IPS DF 4.7 (cell line): ENCODE measurements around the gene SPI1.
"Not testable (repeated sequence)": the region's sequence is repeated elsewhere in the genome, so short reads cannot be mapped to it uniquely, and the experiment has no call there.

Source experiments
- DNase-seq: peaks from one replicate; pipeline ENCODE4 v3.0.0-alpha.2; 2013; ENCODE audit warnings: low spot score; ENCODE audit errors: extremely low read depth

Gene SPI1

DNA sequence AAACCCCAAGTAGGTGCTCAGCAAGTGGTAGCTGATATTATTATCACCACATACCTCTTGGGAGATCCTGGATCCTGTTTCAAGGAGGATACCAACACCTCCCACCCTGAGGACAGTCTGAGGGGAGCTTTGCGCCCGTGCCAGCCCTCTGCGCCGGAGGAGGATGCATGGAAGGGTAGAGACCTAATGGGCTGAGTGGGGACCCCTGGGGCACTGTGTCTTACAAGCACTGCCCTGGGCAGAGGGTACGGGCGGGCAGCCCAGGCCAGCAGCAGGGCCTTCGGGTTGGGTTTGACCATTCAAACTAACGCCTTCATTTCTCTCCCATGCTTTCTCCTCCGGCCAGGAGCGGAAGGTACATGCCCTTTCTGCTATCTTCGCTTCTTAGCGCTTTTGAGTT, 52.1 kb downstream of the SPI1 start:
- DNase-seq = no peak

DNA sequence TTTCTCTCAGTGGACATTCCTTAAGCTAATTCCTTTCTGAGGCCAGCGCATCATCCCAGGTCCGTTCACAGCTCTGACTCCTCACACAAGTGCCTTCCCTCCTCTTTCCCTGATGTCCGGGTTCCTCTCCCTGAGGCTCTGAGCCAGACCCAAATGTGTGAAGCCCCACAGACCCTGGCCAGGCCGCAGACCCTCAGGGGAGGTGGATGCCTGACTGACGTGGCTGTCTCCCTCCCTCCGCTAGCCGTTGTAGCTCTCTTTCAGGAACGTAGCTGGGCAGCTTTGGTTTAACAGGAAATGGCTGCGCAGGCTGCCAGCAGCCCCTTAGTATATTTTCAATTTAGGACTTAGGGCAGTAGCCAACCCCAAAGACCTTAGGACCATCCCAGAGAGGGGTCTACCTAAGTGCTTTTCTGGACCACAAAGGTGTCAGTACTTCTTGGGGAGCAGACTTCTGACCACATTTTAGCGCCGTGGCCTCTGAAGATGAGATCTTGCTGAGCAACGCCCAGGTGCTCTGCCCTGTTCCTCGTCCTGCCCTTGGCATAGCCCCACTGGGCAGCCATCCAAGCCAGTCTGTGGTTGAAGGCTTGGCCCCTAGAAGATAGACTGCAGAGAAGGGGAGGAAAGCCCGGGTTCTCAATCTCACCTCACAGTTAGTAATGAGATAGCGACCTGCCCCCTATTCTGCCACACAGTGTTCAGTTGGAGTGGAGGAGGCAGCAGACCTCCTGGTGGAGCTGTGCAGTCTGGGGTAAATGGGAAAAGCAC, 52.9 kb downstream of the SPI1 start:
- DNase-seq = no peak

DNA sequence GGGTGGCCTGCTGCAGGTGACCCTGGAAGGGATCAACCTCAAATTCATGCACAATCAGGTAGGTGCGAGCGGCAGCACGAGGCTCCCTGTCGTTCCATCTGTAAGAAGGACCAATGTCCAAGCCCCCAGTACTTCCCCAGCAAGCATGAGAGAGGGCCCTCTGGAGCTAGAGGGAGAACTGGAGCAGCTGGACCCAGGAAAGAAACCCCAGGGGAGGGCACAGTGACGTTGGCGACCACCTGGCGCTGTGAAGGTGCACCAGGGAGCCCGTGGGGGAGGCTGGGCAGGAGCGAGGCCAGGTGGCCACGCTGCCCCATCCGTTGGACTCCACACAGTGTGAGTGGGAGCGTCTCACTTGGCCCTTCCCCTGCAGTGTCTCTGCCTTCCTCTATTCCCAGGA, 53.8 kb downstream of the SPI1 start:
- DNase-seq = no peak

DNA sequence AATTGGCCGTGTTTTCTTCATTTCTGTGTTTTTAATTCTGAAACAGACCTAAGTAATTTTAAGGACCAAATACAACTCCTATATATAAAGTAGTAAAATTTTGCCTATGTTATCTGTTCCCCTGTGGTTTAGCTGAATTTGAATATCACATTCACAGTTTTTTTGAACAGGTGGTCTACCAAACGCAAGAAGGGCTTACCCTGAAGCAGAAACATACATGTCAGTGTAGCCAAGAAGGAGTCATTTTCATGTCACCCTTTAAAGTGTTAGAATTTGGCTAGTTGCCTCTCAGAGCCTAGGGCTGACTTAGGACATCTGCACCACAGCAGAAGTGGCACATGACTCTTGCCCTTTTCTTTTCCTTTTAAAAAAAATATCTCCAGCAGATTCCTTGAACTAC, 60.2 kb downstream of the SPI1 start:
- no peak for DNase-seq

DNA sequence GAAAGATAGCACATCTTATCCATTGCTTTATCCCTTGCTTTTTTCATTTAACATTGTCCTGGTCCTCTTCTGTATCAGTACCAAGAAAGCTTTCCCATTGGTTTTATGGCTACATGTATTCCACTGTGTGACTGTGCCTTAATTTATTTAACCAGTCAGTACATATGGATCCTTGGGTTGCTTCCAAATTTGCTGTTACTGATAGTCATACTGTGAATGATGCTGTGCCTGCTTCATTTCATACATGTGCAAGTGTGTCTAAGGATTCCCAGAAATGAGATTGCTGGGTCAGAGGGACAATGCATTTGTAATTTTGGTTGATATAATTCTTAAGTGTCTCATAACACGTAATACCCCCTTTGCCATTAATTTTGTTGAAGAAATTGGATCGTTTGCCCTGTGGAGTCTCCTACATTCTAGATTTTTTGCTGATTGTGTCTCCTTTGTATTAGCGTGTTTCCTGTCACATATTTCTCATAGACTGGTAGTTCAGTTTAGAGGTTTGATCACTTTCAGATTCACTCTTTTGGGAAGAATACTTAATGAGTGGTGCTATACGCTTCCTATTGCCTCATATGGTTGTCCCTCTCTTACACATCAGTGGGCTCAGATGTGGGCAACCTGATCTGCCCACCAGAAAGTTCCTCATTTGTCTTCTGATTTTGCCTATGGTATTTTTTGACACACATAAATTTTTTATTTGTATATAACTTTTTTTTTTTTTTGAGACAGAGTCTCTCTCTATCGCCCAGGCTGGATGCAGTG, 61.1 kb downstream of the SPI1 start:
- DNase-seq = no peak

- DNase-seq = not testable (repeated sequence)
Observed at GRCh38 chr11:47316501-47316900, 61.8 kb downstream of the SPI1 start.

- no peak for DNase-seq
Observed at GRCh38 chr11:47314992-47315391, 63.4 kb downstream of the SPI1 start.

GRCh38 chr11:47308050-47308823, 70.1 kb downstream of the SPI1 start:
- no peak for DNase-seq

- no peak for DNase-seq
Observed at GRCh38 chr11:47306484-47306844, 71.9 kb downstream of the SPI1 start.

GRCh38 chr11:47305734-47306483, 72.4 kb downstream of the SPI1 start:
- no peak for DNase-seq
